NCI-H2107 treated with DMSO at 0.1 percent for 48 hours (cell line): ENCODE results near the gene PTPRT.

ENCODE experiments used
- DNase-seq: peaks from one replicate; lab custom pipeline; 2025; ENCODE audit not compliant: unreplicated experiment; lab: John Stamatoyannopoulos, UW

The PTPRT gene

GRCh38 chr20:43189554-43190331, at the start of gene PTPRT:
PTPRT (minus strand) TSS chr20:43189906; CDS start chr20:43189733, 173 bp downstream.
- DNase-seq: no peak

- no peak for DNase-seq
These were observed 49.1 kb upstream of the PTPRT start for GRCh38 chr20:43238833-43239232.

- no peak for DNase-seq
These were observed 48.6 kb upstream of the PTPRT start for GRCh38 chr20:43238266-43238665.

- DNase-seq: no peak
These were observed 48.0 kb upstream of the PTPRT start for GRCh38 chr20:43237651-43238168.

GRCh38 chr20:43235998-43236397, 46.3 kb upstream of the PTPRT start:
- DNase-seq: no peak

- DNase-seq: no peak
These were observed 42.1 kb upstream of the PTPRT start for GRCh38 chr20:43231829-43232228.

GRCh38 chr20:43229696-43230095, 40.0 kb upstream of the PTPRT start:
- DNase-seq: no peak

- DNase-seq: no peak
These were observed 30.9 kb upstream of the PTPRT start for GRCh38 chr20:43220612-43221011.

- no peak for DNase-seq
These were observed 21.2 kb upstream of the PTPRT start for GRCh38 chr20:43210901-43211300.

GRCh38 chr20:43209831-43210230, 20.1 kb upstream of the PTPRT start:
- DNase-seq: no peak

GRCh38 chr20:43205699-43206098, 16.0 kb upstream of the PTPRT start:
- no peak for DNase-seq

GRCh38 chr20:43202100-43202499, 12.4 kb upstream of the PTPRT start:
- DNase-seq: no peak

- DNase-seq: no peak
These were observed 8.9 kb upstream of the PTPRT start for GRCh38 chr20:43198607-43199006.

GRCh38 chr20:43196243-43196642, 6.5 kb upstream of the PTPRT start:
- DNase-seq: no peak

- no peak for DNase-seq
These were observed 4.4 kb upstream of the PTPRT start for GRCh38 chr20:43194137-43194536.

GRCh38 chr20:43193443-43193842, 3.7 kb upstream of the PTPRT start:
- DNase-seq: no peak

GRCh38 chr20:43191946-43192863, 2.5 kb upstream of the PTPRT start:
- no peak for DNase-seq

GRCh38 chr20:43191143-43191542, 1.4 kb upstream of the PTPRT start:
- DNase-seq: no peak

- no peak for DNase-seq
These were observed 737 bp upstream of the PTPRT start for GRCh38 chr20:43190332-43190953.

- DNase-seq: no peak
These were observed 699 bp downstream of the PTPRT start for GRCh38 chr20:43188861-43189553.

- DNase-seq: no peak
These were observed 1.5 kb downstream of the PTPRT start for GRCh38 chr20:43188234-43188653.
